EL (cell line): Measurements from ENCODE around the gene CD52.
"Not testable (repeated sequence)": the region's sequence is repeated elsewhere in the genome, so short reads cannot be mapped to it uniquely, and the experiment has no call there.

Experiments used
- DNase-seq: peaks from one replicate; pipeline ENCODE4 v3.0.0-alpha.2; 2016

The CD52 gene

GRCh38 chr1:26284597-26285347, 33.0 kb upstream of the CD52 start:
- peak; percentile 97 for DNase-seq

GRCh38 chr1:26285366-26286063, 32.2 kb upstream of the CD52 start:
- DNase-seq, result peak; percentile 32

GRCh38 chr1:26286064-26286416, 31.7 kb upstream of the CD52 start:
- DNase-seq, result no peak

GRCh38 chr1:26287033-26287711, 30.6 kb upstream of the CD52 start:
- DNase-seq, result peak; percentile 27

- DNase-seq, result no peak
Measured at GRCh38 chr1:26287811-26288210, 29.9 kb upstream of the CD52 start.

- DNase-seq, result no peak
Measured at GRCh38 chr1:26288311-26288941, 29.3 kb upstream of the CD52 start.

GRCh38 chr1:26289158-26290059, 28.3 kb upstream of the CD52 start:
- no peak for DNase-seq

GRCh38 chr1:26290122-26290881, 27.5 kb upstream of the CD52 start:
- no peak for DNase-seq

GRCh38 chr1:26290882-26291261, 26.9 kb upstream of the CD52 start:
- no peak for DNase-seq

GRCh38 chr1:26291433-26291832, 26.3 kb upstream of the CD52 start:
- no peak for DNase-seq

- DNase-seq, result no peak
Measured at GRCh38 chr1:26291939-26292338, 25.8 kb upstream of the CD52 start.

GRCh38 chr1:26292735-26293134, 25.0 kb upstream of the CD52 start:
- DNase-seq, result not testable (repeated sequence)

GRCh38 chr1:26293911-26294463, 23.8 kb upstream of the CD52 start:
- DNase-seq, result no peak

- DNase-seq, result no peak
Measured at GRCh38 chr1:26295194-26296138, 22.3 kb upstream of the CD52 start.

- no peak for DNase-seq
Measured at GRCh38 chr1:26296340-26297056, 21.3 kb upstream of the CD52 start.

GRCh38 chr1:26297057-26297790, 20.5 kb upstream of the CD52 start:
- no peak for DNase-seq

GRCh38 chr1:26297791-26298124, 20.0 kb upstream of the CD52 start:
- no peak for DNase-seq

GRCh38 chr1:26300578-26301275, 17.0 kb upstream of the CD52 start:
- DNase-seq, result no peak
